Spleen (tissue), 11 donors: ENCODE results near the gene OR2T1. TPM values are rescaled to one million over a fixed set of nuclear protein-coding genes. Genes with fewer than 3 reads are reported as not detected.
"Not testable (repeated sequence)": the region's sequence is repeated elsewhere in the genome, so short reads cannot be mapped to it uniquely, and the experiment has no call there.

Source experiments
- DNase-seq: peaks from one replicate; pipeline ENCODE4 v3.0.0-alpha.2; 2020
- H3K27ac ChIP-seq, 8 donors: fragments of 200-600 bp; sonication (generic) in 7 of 8; 1 replicate in 4 of 8; 2 replicates in 4 of 8; pipeline versions ENCODE4 v1.5.0 to v1.8.0; 2016 to 2021; ENCODE audit warnings: inconsistent platforms in 4 of 8, mild to moderate bottlenecking in 4 of 8, moderate library complexity in 1 of 8
- H3K27me3 ChIP-seq, 7 donors: fragments of 200-600 bp; sonication (generic) in 6 of 7; replicated peaks in 1 of 7; 1 replicate in 4 of 7; 2 replicates in 3 of 7; pipeline versions ENCODE4 v1.5.0 to v1.8.0; 2016 to 2021; ENCODE audit warnings: inconsistent platforms in 3 of 7, mild to moderate bottlenecking in 1 of 7
- H3K36me3 ChIP-seq, 6 donors: fragments of 200-600 bp; sonication (generic) in 5 of 6; 1 replicate in 4 of 6; 2 replicates in 2 of 6; pipeline versions ENCODE4 v1.5.0 to v1.8.0; 2016 to 2021; ENCODE audit warnings: inconsistent platforms in 2 of 6
- H3K4me1 ChIP-seq, 6 donors: fragments of 200-600 bp; sonication (generic) in 5 of 6; 1 replicate in 3 of 6; 2 replicates in 3 of 6; pipeline versions ENCODE4 v1.5.0 to v1.8.0; 2016 to 2021; ENCODE audit warnings: inconsistent platforms in 3 of 6
- H3K4me3 ChIP-seq, 8 donors: fragments of 200-600 bp; sonication (generic) in 7 of 8; 1 replicate in 4 of 8; 2 replicates in 4 of 8; pipeline versions ENCODE4 v1.5.0 to v1.8.0; 2016 to 2021; ENCODE audit warnings: inconsistent platforms in 4 of 8, mild to moderate bottlenecking in 4 of 8, moderate library complexity in 2 of 8
- H3K9me3 ChIP-seq, 8 donors: fragments of 200-600 bp; sonication (generic) in 7 of 8; 1 replicate in 4 of 8; 2 replicates in 4 of 8; pipeline versions ENCODE4 v1.5.0 to v1.8.0; 2016 to 2021; ENCODE audit warnings: inconsistent platforms in 4 of 8
- POLR2A ChIP-seq, 3 donors: fragments of 450-650 bp; IDR thresholded peaks; one replicate each; pipeline ENCODE4 v1.5.1; 2017; ENCODE audit warnings: antibody characterized with exemption in 3 of 3, mild to moderate bottlenecking in 1 of 3
- POLR2AphosphoS5 ChIP-seq, 3 donors: sonication (generic); formaldehyde crosslinking; IDR thresholded peaks; one replicate each; pipeline ENCODE4 v1.5.1; 2017; ENCODE audit warnings: antibody characterized with exemption in 3 of 3
- WGBS, 5 donors: extraction: QIAGEN DNeasy Blood & Tissue Kit in 3 of 5; methylation state at CpG; one replicate each; pipeline versions ENCODE4 v1.1.5 to v1.1.7; 2013 to 2018; 5-methylcytosine and 5-hydroxymethylcytosine counted together
- intact Hi-C: fragments of 100-400 bp; cut with DNase I; formaldehyde crosslinking; loops from one replicate; pipeline ENCODE4 v1.15.0; 2023; ENCODE audit warnings: low total_unique reads
- polyA plus RNA-seq, 3 donors: library from polyadenylated mRNA; stranded (reverse); fragments of 200-250 nt; gene quantifications; one replicate each; pipeline ENCODE4 v1.2.1, GENCODE V29; 2013
- total RNA-seq, 7 donors: library from RNA; depleted of rRNA in 3 of 7; stranded (reverse); fragments of >200 nt in 3 of 7; fragmentation: NEBNext Ultra II Directional in 4 of 7; extraction: Animal tissue kit (Norgen Biotek cat#: 25700) in 4 of 7; gene quantifications; one replicate each; pipeline versions ENCODE4 v1.1.0 to v1.2.1, GENCODE V29; 2016 to 2021
- TF ChIP-seq, protein P1 (sequence below), 11 experiments: fragments of 200-600 bp in 7 of 11; fragments of 450-650 bp in 4 of 11; sonication (generic) in 4 of 11; IDR thresholded peaks in 8 of 11; conservative IDR thresholded peaks in 3 of 11; 1 replicate in 7 of 11; 2 replicates in 4 of 11; pipeline versions ENCODE4 v1.4.0 to v1.8.0; 2016 to 2021; ENCODE audit warnings: antibody characterized with exemption in 11 of 11, inconsistent platforms in 4 of 11, mild to moderate bottlenecking in 1 of 11
- donor health status: healthy with polysubstance abuse.
- donor health status: DM: no; HTN: no; CAD: no; lungs with moderate emphysema.
- donor health status: DM: no; HTN: no; CAD: no.
- donor health status: Bipolar disorder and iron deficiency.
- donor health status: healthy.
- donor health status: DM: no; HTN: no; CAD: no.
- donor health status: DM: yes; HTN: yes; CAD: no.

The OR2T1 gene
- total and polyA plus RNA-seq, 10 donors: not detected

GRCh38 chr1:248416226-248416625 is 13.4 kb downstream of the OR2T1 start:
- Histone ChIP-seq H3K4me3 (no peak overlapping the region), H3K27ac (no peak overlapping the region), H3K9me3 (peaks cover 0 to 36% (median 21%) of the 10 kb centered on the region in 8 donors), H3K36me3 (no peaks in the 10 kb centered on the region), H3K4me1 (peaks cover 0 to 2% (median 0%) of the 10 kb centered on the region in 6 donors), H3K27me3 (no peaks in the 10 kb centered on the region)
- intact Hi-C loops: no loop called here
- no peak for DNase-seq
- TF ChIP-seq POLR2A (IDR thresholded peaks at IDR 0.05) (no peak), POLR2AphosphoS5 (IDR thresholded peaks at IDR 0.05) (no peak)
- TF ChIP-seq, protein P1, sequence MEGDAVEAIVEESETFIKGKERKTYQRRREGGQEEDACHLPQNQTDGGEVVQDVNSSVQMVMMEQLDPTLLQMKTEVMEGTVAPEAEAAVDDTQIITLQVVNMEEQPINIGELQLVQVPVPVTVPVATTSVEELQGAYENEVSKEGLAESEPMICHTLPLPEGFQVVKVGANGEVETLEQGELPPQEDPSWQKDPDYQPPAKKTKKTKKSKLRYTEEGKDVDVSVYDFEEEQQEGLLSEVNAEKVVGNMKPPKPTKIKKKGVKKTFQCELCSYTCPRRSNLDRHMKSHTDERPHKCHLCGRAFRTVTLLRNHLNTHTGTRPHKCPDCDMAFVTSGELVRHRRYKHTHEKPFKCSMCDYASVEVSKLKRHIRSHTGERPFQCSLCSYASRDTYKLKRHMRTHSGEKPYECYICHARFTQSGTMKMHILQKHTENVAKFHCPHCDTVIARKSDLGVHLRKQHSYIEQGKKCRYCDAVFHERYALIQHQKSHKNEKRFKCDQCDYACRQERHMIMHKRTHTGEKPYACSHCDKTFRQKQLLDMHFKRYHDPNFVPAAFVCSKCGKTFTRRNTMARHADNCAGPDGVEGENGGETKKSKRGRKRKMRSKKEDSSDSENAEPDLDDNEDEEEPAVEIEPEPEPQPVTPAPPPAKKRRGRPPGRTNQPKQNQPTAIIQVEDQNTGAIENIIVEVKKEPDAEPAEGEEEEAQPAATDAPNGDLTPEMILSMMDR (IDR thresholded peaks at IDR 0.05 in 8 of 11, conservative IDR thresholded peaks at IDR 0.05 in 3 of 11): no peak
- WGBS, 5 donors: 52 to 66% (median 53%) methylated on average over 3 of the region's 3 CpGs

- TF ChIP-seq POLR2AphosphoS5 (IDR thresholded peaks at IDR 0.05) (no peak), POLR2A (IDR thresholded peaks at IDR 0.05) (no peak)
- TF ChIP-seq, protein P1 (IDR thresholded peaks at IDR 0.05 in 8 of 11, conservative IDR thresholded peaks at IDR 0.05 in 3 of 11): no peak
- intact Hi-C loops: no loop called here
Measured at GRCh38 chr1:248417854-248418253, 15.0 kb downstream of the OR2T1 start.

GRCh38 chr1:248421384-248421783 is 18.5 kb downstream of the OR2T1 start:
- Histone ChIP-seq H3K36me3 (no peaks in the 10 kb centered on the region), H3K27me3 (no peaks in the 10 kb centered on the region), H3K4me1 (no peaks in the 10 kb centered on the region), H3K4me3 (no peak overlapping the region), H3K9me3 (peaks cover 0 to 51% (median 38%) of the 10 kb centered on the region in 8 donors), H3K27ac (no peak overlapping the region)
- intact Hi-C loops: no loop called here
- TF ChIP-seq POLR2A (IDR thresholded peaks at IDR 0.05) (no peak), POLR2AphosphoS5 (IDR thresholded peaks at IDR 0.05) (no peak)
- TF ChIP-seq, protein P1 (IDR thresholded peaks at IDR 0.05 in 8 of 11, conservative IDR thresholded peaks at IDR 0.05 in 3 of 11): no peak
- no peak for DNase-seq
- 16 to 35% (median 27%) methylated on average over 1 of the region's 1 CpG for WGBS, 5 donors

More at GRCh38 chr1:248417854-248418253, 15.0 kb downstream of the OR2T1 start:
- Histone ChIP-seq H3K4me3 (no peak overlapping the region), H3K27me3 (no peaks in the 10 kb centered on the region), H3K36me3 (no peaks in the 10 kb centered on the region), H3K4me1 (peaks cover 0 to 2% (median 0%) of the 10 kb centered on the region in 6 donors), H3K9me3 (peaks cover 0 to 43% (median 26%) of the 10 kb centered on the region in 8 donors), H3K27ac (no peak overlapping the region)
- no peak for DNase-seq
- 73 to 83% (median 76%) methylated on average over 2 of the region's 2 CpGs for WGBS, 5 donors

GRCh38 chr1:248427526-248428191 is 24.8 kb downstream of the OR2T1 start:
- intact Hi-C loops, H3K36me3 ChIP-seq, H3K4me3 ChIP-seq, DNase-seq, H3K27me3 ChIP-seq, H3K4me1 ChIP-seq: not testable (repeated sequence)
- Histone ChIP-seq H3K27ac (peak overlapping the region in 4 of 8 donors; percentile 25 to 61 (median 46)), H3K9me3 (peaks cover 0 to 17% (median 10%) of the 10 kb centered on the region in 8 donors)
- WGBS, 5 donors: 65 to 82% (median 75%) methylated on average over 3 of the region's 3 CpGs

DNA sequence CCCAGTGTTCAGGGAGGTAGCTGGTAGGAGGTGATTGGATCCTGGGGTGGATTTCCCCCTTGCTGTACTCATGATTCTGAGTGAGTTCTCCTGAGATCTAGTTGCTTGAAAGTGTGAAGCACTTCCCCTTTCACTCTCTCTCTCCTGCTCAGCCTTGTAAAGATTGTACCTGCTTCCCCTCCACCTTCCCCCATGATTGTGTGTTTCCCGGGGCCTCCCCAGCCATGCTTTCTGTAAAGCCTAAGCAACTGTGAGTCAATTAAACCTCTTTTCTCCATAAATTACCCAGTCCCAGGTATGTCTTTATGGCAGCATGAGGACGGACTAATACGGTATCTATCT is 25.3 kb downstream of the OR2T1 start:
- H3K36me3 ChIP-seq, H3K4me3 ChIP-seq, intact Hi-C loops, H3K27me3 ChIP-seq, H3K4me1 ChIP-seq, DNase-seq: not testable (repeated sequence)
- 63 to 84% (median 74%) methylated on average over 3 of the region's 3 CpGs for WGBS, 5 donors
- H3K27ac ChIP-seq: peak overlapping the region in 3 of 8 donors; percentile 33 to 61 (median 59)
- H3K9me3 ChIP-seq: peaks cover 0 to 12% (median 5%) of the 10 kb centered on the region in 8 donors

GRCh38 chr1:248431683-248432082 is 28.8 kb downstream of the OR2T1 start:
- intact Hi-C loops, H3K27me3 ChIP-seq, H3K36me3 ChIP-seq, H3K4me3 ChIP-seq, H3K4me1 ChIP-seq, DNase-seq, H3K9me3 ChIP-seq: not testable (repeated sequence)
- WGBS, 5 donors: 71 to 82% (median 81%) methylated on average over 11 of the region's 11 CpGs
- H3K27ac ChIP-seq: peak overlapping the region in 1 of 8 donors; percentile 41

DNA sequence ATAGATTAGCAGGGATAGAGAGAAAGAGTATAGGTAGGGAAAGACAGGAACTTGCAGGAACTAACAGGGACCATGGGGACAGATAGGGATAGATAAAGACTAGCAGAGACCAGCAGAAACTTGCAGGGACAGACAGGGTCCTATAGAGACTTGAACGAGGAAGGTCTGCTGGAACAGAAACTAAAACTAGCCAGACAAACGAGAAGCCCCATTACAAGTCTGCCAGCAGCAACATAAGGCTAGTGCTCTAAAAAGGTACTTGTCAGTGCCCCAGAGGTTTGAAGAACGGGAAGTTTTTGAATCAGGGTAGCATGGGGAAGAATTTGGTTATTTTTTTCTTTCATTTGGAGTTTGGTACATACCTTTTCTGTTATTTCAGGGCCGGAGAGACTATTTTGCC is 29.4 kb downstream of the OR2T1 start:
- H3K4me3 ChIP-seq, H3K9me3 ChIP-seq, DNase-seq, H3K36me3 ChIP-seq, H3K27me3 ChIP-seq, intact Hi-C loops, H3K4me1 ChIP-seq: not testable (repeated sequence)
- H3K27ac ChIP-seq: peak overlapping the region in 1 of 8 donors; percentile 41
- WGBS, 5 donors: 49 to 72% (median 64%) methylated on average over 4 of the region's 4 CpGs

DNA sequence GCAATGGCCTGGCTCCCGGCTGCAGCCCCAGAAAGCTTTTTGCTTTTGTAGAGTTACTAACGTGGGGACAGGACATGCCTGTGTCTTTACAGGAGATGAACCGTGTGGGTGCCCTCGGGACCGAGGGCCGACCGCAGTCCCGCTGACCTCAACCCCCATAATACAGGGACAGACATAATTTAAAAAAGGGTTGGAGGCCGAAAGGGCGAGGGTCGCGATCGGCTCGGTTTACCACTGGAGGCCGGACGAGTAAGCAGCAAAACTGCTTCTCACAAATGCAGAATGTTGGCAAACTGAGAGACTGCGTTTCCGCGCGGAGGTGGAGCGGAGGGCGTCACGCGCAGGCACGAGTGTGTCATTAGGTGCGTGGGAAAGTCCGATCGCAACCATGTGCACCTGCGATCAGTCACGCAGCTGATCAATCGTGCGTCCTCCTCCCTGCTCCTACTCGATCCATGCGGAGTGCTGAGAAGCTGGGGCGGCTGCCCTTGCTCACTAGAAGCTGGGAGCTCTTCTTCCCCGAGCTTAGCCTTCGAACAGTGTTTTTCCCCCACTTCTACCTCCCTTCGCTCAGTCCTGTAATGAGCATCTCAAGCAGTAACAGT is 31.1 kb downstream of the OR2T1 start:
- H3K36me3 ChIP-seq, H3K27ac ChIP-seq, H3K4me1 ChIP-seq, H3K27me3 ChIP-seq, DNase-seq, intact Hi-C loops, H3K9me3 ChIP-seq, H3K4me3 ChIP-seq: not testable (repeated sequence)
- 91 to 99% (median 93%) methylated on average over 20 to 38 of the region's 38 CpGs for WGBS, 5 donors
